ENCODE data around the gene ATG101.

Gene ATG101

GRCh38 chr12:52079576-52080402 lies 10.0 kb downstream of the ATG101 start, which contains the start of gene SMIM41:
TSS of gene SMIM41 (plus strand) at chr12:52079704. CDS start at chr12:52079780, 76 bp downstream.
- no peak within 1 kb of the TSS for H3K4me3 ChIP-seq (ENCODE audit: low read depth, low read length)
- no peak for TF ChIP-seq CTCF (IDR thresholded peaks at IDR 0.05; ENCODE audit: low read depth, low read length)

GRCh38 chr12:52080403-52081251 lies 10.8 kb downstream of the ATG101 start:
- H3K4me3 ChIP-seq (ENCODE audit: low read depth, low read length), result peak overlapping the region; percentile 48
- no peak for TF ChIP-seq CTCF (IDR thresholded peaks at IDR 0.05; ENCODE audit: low read depth, low read length)

GRCh38 chr12:52081263-52081733 lies 11.5 kb downstream of the ATG101 start:
- no peak for TF ChIP-seq CTCF (IDR thresholded peaks at IDR 0.05; ENCODE audit: low read depth, low read length)
- peak overlapping the region; percentile 48 for H3K4me3 ChIP-seq (ENCODE audit: low read depth, low read length)

GRCh38 chr12:52082026-52082668 lies 12.4 kb downstream of the ATG101 start:
- TF ChIP-seq CTCF (IDR thresholded peaks at IDR 0.05; ENCODE audit: low read depth, low read length), result no peak
- peak overlapping the region; percentile 48 for H3K4me3 ChIP-seq (ENCODE audit: low read depth, low read length)

- no peak for TF ChIP-seq CTCF (IDR thresholded peaks at IDR 0.05; ENCODE audit: low read depth, low read length)
- no peak overlapping the region for H3K4me3 ChIP-seq (ENCODE audit: low read depth, low read length)
These were observed 12.8 kb downstream of the ATG101 start for GRCh38 chr12:52082669-52082987.

- TF ChIP-seq CTCF (IDR thresholded peaks at IDR 0.05; ENCODE audit: low read depth, low read length), result peak; percentile 98
- H3K4me3 ChIP-seq (ENCODE audit: low read depth, low read length), result no peak overlapping the region
These were observed 13.3 kb downstream of the ATG101 start for GRCh38 chr12:52082988-52083637.

All from WI38 (cell line).